Osteoblast (primary cell): Measurements from ENCODE around the gene PHACTR2. TPM values are rescaled to one million over a fixed set of nuclear protein-coding genes. Genes with fewer than 3 reads are reported as not detected.

Source experiments
- DNase-seq: peaks from one replicate; pipeline ENCODE4 v3.0.0; 2011; ENCODE audit warnings: low spot score, mixed read lengths; ENCODE audit not compliant: insufficient read length; ENCODE audit errors: missing footprints
- H2AFZ ChIP-seq: 2 replicates; pipeline ENCODE4 v1.6.0; 2011; ENCODE audit warnings: mild to moderate bottlenecking, low read length
- H3K27ac ChIP-seq: 2 replicates; pipeline ENCODE4 v1.5.1; 2011; ENCODE audit warnings: mild to moderate bottlenecking, low read depth, low read length, moderate library complexity
- H3K27me3 ChIP-seq: 2 replicates; pipeline ENCODE4 v1.6.0; 2012; ENCODE audit warnings: mild to moderate bottlenecking, control low read depth, inconsistent platforms, low read length, moderate library complexity; ENCODE audit not compliant: insufficient read depth
- H3K36me3 ChIP-seq: 2 replicates; pipeline ENCODE4 v1.5.1; 2011; ENCODE audit warnings: mild to moderate bottlenecking, low read length, control low read depth, moderate library complexity; ENCODE audit not compliant: insufficient read depth
- H3K4me1 ChIP-seq: 2 replicates; pipeline ENCODE4 v1.5.1; 2011; ENCODE audit warnings: mild to moderate bottlenecking, low read length, control low read depth, moderate library complexity; ENCODE audit not compliant: insufficient read depth
- H3K4me2 ChIP-seq: 2 replicates; pipeline ENCODE4 v1.6.0; 2011; ENCODE audit warnings: mild to moderate bottlenecking, low read length; ENCODE audit not compliant: insufficient read depth
- H3K4me3 ChIP-seq: fragments of 200-600 bp; sonication (generic); 3 replicates; pipeline ENCODE4 v1.5.1; 2012; ENCODE audit warnings: mild to moderate bottlenecking, low read length, inconsistent platforms; ENCODE audit not compliant: insufficient read depth
- H3K79me2 ChIP-seq: 2 replicates; pipeline ENCODE4 v1.6.0; 2012; ENCODE audit warnings: mild to moderate bottlenecking, low read length, control low read depth, inconsistent platforms; ENCODE audit not compliant: insufficient read depth
- H3K9me3 ChIP-seq: 2 replicates; pipeline ENCODE4 v1.5.1; 2011; ENCODE audit warnings: low read depth, low read length, control low read depth
- H4K20me1 ChIP-seq: 2 replicates; pipeline ENCODE4 v1.6.0; 2012; ENCODE audit warnings: mild to moderate bottlenecking, low read length, control low read depth; ENCODE audit not compliant: insufficient read depth
- total RNA-seq: library from RNA; depleted of rRNA; stranded (reverse); fragments of >200 nt; gene quantifications from 2 replicates; pipeline ENCODE4 v1.2.3, GENCODE V29; 2012
- TF ChIP-seq, protein P1 (sequence below): IDR thresholded peaks from 2 replicates; pipeline ENCODE4 v1.5.1; 2011; ENCODE audit warnings: mild to moderate bottlenecking, low read depth, low read length, moderate library complexity; ENCODE audit errors: extremely low read depth

Gene PHACTR2
- total RNA-seq, 1 donor = 71.7 TPM

DNA sequence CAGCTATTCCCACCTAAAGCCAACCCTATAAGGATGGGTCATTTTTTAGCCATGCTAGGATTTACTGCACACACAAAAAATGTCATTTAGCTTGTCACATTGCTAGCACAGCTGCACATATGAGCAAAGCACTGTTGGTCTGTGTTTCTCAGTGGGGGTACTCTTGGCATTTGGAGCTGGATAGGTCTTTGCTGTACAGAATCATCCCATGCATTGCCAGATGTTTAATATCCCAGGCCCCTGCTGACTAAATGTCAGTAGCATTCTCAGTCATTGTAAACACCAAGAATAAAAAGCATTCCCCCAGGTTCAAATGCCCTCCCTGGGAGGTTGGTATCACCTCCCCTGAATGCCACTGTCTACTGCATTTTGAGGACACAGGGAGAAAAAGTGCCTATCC, 150.8 kb downstream of the PHACTR2 start:
- no peak overlapping the region for H3K4me3 ChIP-seq
- no peaks in the 10 kb centered on the region for H3K27me3 ChIP-seq
- no peak overlapping the region for H2AFZ ChIP-seq
- no peaks in the 10 kb centered on the region for H3K79me2 ChIP-seq
- TF ChIP-seq, protein P1, sequence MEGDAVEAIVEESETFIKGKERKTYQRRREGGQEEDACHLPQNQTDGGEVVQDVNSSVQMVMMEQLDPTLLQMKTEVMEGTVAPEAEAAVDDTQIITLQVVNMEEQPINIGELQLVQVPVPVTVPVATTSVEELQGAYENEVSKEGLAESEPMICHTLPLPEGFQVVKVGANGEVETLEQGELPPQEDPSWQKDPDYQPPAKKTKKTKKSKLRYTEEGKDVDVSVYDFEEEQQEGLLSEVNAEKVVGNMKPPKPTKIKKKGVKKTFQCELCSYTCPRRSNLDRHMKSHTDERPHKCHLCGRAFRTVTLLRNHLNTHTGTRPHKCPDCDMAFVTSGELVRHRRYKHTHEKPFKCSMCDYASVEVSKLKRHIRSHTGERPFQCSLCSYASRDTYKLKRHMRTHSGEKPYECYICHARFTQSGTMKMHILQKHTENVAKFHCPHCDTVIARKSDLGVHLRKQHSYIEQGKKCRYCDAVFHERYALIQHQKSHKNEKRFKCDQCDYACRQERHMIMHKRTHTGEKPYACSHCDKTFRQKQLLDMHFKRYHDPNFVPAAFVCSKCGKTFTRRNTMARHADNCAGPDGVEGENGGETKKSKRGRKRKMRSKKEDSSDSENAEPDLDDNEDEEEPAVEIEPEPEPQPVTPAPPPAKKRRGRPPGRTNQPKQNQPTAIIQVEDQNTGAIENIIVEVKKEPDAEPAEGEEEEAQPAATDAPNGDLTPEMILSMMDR = no peak
- no peak for DNase-seq
- H3K4me2 ChIP-seq = no peak overlapping the region
- H3K4me1 ChIP-seq = no peaks in the 10 kb centered on the region
- H4K20me1 ChIP-seq = no peaks in the 10 kb centered on the region
- no peak overlapping the region for H3K27ac ChIP-seq
- no peaks in the 10 kb centered on the region for H3K9me3 ChIP-seq
- H3K36me3 ChIP-seq = no peaks in the 10 kb centered on the region

DNA sequence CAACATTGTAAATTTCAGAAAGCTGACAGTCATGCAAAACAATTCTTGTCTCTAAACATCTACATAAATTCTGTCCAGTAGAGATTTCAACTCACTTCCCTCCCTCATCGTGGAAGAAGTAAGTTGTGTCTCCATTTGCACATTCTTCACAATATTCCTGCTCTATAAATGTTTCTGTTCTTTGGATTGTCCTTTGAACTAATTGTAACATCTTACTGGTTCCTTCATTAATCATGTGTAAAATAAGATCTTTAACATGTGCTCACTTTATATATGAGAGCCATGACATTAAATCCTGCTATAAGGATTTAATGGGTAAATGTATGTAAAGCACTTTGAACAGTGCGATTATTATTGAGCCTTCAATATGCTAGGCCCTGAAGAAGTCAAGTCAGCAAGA, 158.4 kb downstream of the PHACTR2 start:
- DNase-seq = no peak
- H3K4me2 ChIP-seq = no peak overlapping the region
- H3K4me1 ChIP-seq = no peaks in the 10 kb centered on the region
- TF ChIP-seq, protein P1 = no peak
- no peak overlapping the region for H3K4me3 ChIP-seq
- no peaks in the 10 kb centered on the region for H4K20me1 ChIP-seq
- H3K36me3 ChIP-seq = no peaks in the 10 kb centered on the region
- no peak overlapping the region for H3K27ac ChIP-seq
- H3K79me2 ChIP-seq = no peaks in the 10 kb centered on the region
- no peak overlapping the region for H2AFZ ChIP-seq
- no peaks in the 10 kb centered on the region for H3K27me3 ChIP-seq
- no peaks in the 10 kb centered on the region for H3K9me3 ChIP-seq

GRCh38 chr6:143838395-143838794, 160.6 kb downstream of the PHACTR2 start:
- no peak overlapping the region for H3K4me3 ChIP-seq
- peaks cover 3% of the 10 kb centered on the region for H3K4me1 ChIP-seq
- H4K20me1 ChIP-seq = no peaks in the 10 kb centered on the region
- no peak for DNase-seq
- H2AFZ ChIP-seq = no peak overlapping the region
- TF ChIP-seq, protein P1 = no peak
- no peaks in the 10 kb centered on the region for H3K36me3 ChIP-seq
- no peak overlapping the region for H3K27ac ChIP-seq
- no peaks in the 10 kb centered on the region for H3K9me3 ChIP-seq
- H3K4me2 ChIP-seq = no peak overlapping the region
- H3K79me2 ChIP-seq = peaks cover 3% of the 10 kb centered on the region
- no peaks in the 10 kb centered on the region for H3K27me3 ChIP-seq

- no peaks in the 10 kb centered on the region for H3K27me3 ChIP-seq
- H3K4me1 ChIP-seq = peaks cover 7% of the 10 kb centered on the region
- no peaks in the 10 kb centered on the region for H3K36me3 ChIP-seq
- H3K4me3 ChIP-seq = no peak overlapping the region
- H3K79me2 ChIP-seq = peaks cover 11% of the 10 kb centered on the region
- H2AFZ ChIP-seq = peak overlapping the region; percentile 38
- TF ChIP-seq, protein P1 = no peak
- no peak overlapping the region for H3K4me2 ChIP-seq
- no peaks in the 10 kb centered on the region for H4K20me1 ChIP-seq
- H3K9me3 ChIP-seq = no peaks in the 10 kb centered on the region
- no peak overlapping the region for H3K27ac ChIP-seq
- no peak for DNase-seq
Measured at GRCh38 chr6:143839196-143839595, 161.4 kb downstream of the PHACTR2 start.
